Measurements from ENCODE around the gene TOMM40. TPM values are rescaled to one million over a fixed set of nuclear protein-coding genes. Genes with fewer than 3 reads are reported as not detected.

TOMM40 gene
- total RNA-seq, 1 donor from 2014 or later, result 107 TPM

DNA sequence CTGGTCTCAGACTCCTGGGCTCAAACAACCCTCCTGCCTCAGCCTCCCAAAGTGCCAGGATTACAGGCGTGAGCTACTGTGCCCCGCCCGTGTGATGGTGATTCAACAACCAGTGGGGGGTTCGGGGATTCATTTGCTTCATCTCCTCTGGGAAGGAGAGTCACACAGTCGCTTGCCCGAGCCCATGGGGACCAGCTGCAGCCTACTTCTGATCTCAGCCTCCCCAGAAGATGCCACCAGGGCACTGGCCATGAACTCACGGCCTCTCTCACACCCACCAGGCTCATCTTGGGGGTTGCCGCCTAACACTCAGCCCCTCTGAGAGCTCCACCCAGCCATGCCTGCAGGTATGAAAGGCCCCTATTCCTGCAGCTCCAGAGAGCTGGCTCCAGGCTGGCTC lies 6.8 kb downstream of the TOMM40 start:
- no peak for DNase-seq (ENCODE audit: low read depth)
- H2AFZ ChIP-seq (ENCODE audit: low read depth, low read length), result no peak overlapping the region
- H3K36me3 Mint-ChIP-seq (ENCODE audit: low read depth, unreplicated experiment), result peaks cover 27% of the 10 kb centered on the region

DNA sequence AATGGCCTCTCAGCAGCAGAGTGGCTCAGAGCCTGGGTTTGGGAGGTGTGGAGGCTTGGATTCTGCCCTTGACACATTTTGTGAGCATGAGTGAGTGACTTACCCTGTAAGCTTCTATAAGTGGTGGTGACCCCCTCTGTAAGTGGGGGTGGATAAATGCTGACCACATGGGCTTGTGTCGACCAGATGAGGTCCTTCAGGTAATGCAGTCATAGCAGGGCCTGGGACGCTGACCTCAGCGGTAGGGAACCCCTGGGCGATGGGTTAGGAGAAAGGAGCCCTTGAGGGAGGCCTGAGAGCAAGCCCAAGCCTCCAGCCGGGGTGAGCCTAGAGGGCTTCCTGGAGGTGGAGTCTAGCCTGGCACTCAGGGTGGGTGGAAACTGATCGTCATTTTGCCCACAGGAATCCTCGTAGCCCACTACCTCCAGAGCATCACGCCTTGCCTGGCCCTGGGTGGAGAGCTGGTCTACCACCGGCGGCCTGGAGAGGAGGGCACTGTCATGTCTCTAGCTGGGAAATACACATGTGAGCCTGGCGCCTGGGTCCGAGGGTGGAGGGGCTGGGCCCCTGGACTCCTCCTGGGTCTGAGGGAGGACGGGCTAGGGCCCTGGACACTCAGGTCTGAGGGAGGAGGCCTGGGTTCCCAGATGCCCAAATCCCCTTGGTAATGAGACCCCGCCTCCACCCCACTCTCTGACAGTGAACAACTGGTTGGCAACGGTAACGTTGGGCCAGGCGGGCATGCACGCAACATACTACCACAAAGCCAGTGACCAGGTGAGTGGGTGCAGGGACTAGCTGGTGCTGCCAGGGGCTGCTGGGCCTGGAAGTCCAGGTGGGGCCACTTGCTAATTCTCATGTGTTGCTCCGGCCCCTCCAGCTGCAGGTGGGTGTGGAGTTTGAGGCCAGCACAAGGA lies 9.5 kb downstream of the TOMM40 start:
- Mint-ChIP-seq H3K27ac (ENCODE audit: unreplicated experiment) (no peak overlapping the region), H3K4me1 (ENCODE audit: low read depth, unreplicated experiment) (no peaks in the 10 kb centered on the region), H3K4me3 (ENCODE audit: unreplicated experiment) (no peak overlapping the region), H3K27me3 (ENCODE audit: low read depth, unreplicated experiment) (no peaks in the 10 kb centered on the region), H3K9me3 (ENCODE audit: unreplicated experiment) (no peaks in the 10 kb centered on the region), H3K36me3 (ENCODE audit: low read depth, unreplicated experiment) (peaks cover 20% of the 10 kb centered on the region)
- Histone ChIP-seq H2AFZ (ENCODE audit: low read depth, low read length) (no peak overlapping the region), H3K4me1 (ENCODE audit: insufficient read depth, low read length) (no peaks in the 10 kb centered on the region), H3K79me2 (ENCODE audit: insufficient read depth, low read length) (peaks cover 17% of the 10 kb centered on the region), H3K27me3 (ENCODE audit: insufficient read depth, low read length) (peaks cover 4% of the 10 kb centered on the region), H3K4me3 (ENCODE audit: insufficient read depth, low read depth, low read length) (no peak overlapping the region), H3K9ac (ENCODE audit: low read length) (no peak overlapping the region), H3K36me3 (ENCODE audit: insufficient read depth, low read length) (peaks cover 16% of the 10 kb centered on the region), H3K27ac (ENCODE audit: low read depth, low read length) (no peak overlapping the region), H3K4me2 (ENCODE audit: low read length) (no peak overlapping the region), H4K20me1 (ENCODE audit: insufficient read depth, low read length) (peaks cover 42% of the 10 kb centered on the region), H3K9me3 (ENCODE audit: insufficient read depth, low read depth, low read length) (no peaks in the 10 kb centered on the region)
- FAIRE-seq (no peak), DNase-seq (ENCODE audit: low read depth) (no peak)
- TF ChIP-seq, protein P1, sequence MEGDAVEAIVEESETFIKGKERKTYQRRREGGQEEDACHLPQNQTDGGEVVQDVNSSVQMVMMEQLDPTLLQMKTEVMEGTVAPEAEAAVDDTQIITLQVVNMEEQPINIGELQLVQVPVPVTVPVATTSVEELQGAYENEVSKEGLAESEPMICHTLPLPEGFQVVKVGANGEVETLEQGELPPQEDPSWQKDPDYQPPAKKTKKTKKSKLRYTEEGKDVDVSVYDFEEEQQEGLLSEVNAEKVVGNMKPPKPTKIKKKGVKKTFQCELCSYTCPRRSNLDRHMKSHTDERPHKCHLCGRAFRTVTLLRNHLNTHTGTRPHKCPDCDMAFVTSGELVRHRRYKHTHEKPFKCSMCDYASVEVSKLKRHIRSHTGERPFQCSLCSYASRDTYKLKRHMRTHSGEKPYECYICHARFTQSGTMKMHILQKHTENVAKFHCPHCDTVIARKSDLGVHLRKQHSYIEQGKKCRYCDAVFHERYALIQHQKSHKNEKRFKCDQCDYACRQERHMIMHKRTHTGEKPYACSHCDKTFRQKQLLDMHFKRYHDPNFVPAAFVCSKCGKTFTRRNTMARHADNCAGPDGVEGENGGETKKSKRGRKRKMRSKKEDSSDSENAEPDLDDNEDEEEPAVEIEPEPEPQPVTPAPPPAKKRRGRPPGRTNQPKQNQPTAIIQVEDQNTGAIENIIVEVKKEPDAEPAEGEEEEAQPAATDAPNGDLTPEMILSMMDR (IDR thresholded peaks at IDR 0.05; ENCODE audit: insufficient read depth, low read depth, low read length), result no peak

More for the DNA sequence above, 6.8 kb downstream of the TOMM40 start:
- peaks cover 2% of the 10 kb centered on the region for H3K4me1 ChIP-seq (ENCODE audit: insufficient read depth, low read length)
- H3K4me2 ChIP-seq (ENCODE audit: low read length), result no peak overlapping the region
- H3K9me3 Mint-ChIP-seq (ENCODE audit: unreplicated experiment), result no peaks in the 10 kb centered on the region
- H3K9ac ChIP-seq (ENCODE audit: low read length), result no peak overlapping the region
- TF ChIP-seq, protein P1 (IDR thresholded peaks at IDR 0.05; ENCODE audit: insufficient read depth, low read depth, low read length), result no peak
- TF ChIP-seq EZH2 (IDR thresholded peaks at IDR 0.05; ENCODE audit: insufficient read depth, low read length), result no peak
- no peak overlapping the region for H3K27ac ChIP-seq (ENCODE audit: low read depth, low read length)
- H3K4me1 Mint-ChIP-seq (ENCODE audit: low read depth, unreplicated experiment), result peaks cover 9% of the 10 kb centered on the region
- peaks cover 54% of the 10 kb centered on the region for H4K20me1 ChIP-seq (ENCODE audit: insufficient read depth, low read length)
- H3K9me3 ChIP-seq (ENCODE audit: insufficient read depth, low read depth, low read length), result no peaks in the 10 kb centered on the region
- H3K36me3 ChIP-seq (ENCODE audit: insufficient read depth, low read length), result peaks cover 28% of the 10 kb centered on the region
- no peaks in the 10 kb centered on the region for H3K27me3 Mint-ChIP-seq (ENCODE audit: low read depth, unreplicated experiment)
- H3K4me3 ChIP-seq (ENCODE audit: insufficient read depth, low read depth, low read length), result no peak overlapping the region
- no peak overlapping the region for H3K4me3 Mint-ChIP-seq (ENCODE audit: unreplicated experiment)
- H3K79me2 ChIP-seq (ENCODE audit: insufficient read depth, low read length), result peaks cover 39% of the 10 kb centered on the region
- H3K27me3 ChIP-seq (ENCODE audit: insufficient read depth, low read length), result no peaks in the 10 kb centered on the region
- no peak overlapping the region for H3K27ac Mint-ChIP-seq (ENCODE audit: unreplicated experiment)
- no peak for FAIRE-seq

DNA sequence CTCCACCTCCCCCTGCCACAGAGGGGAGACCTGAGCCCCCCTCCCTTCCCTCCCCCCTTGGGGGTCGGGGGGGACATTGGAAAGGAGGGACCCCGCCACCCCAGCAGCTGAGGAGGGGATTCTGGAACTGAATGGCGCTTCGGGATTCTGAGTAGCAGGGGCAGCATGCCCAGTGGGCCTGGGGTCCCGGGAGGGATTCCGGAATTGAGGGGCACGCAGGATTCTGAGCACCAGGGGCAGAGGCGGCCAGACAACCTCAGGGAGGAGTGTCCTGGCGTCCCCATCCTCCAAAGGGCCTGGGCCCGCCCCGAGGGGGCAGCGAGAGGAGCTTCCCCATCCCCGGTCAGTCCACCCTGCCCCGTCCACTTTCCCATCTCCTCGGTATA lies 12.2 kb downstream of the TOMM40 start:
- no peaks in the 10 kb centered on the region for H3K9me3 ChIP-seq (ENCODE audit: insufficient read depth, low read depth, low read length)
- no peak overlapping the region for H3K4me3 ChIP-seq (ENCODE audit: insufficient read depth, low read depth, low read length)
- Mint-ChIP-seq H3K9me3 (ENCODE audit: unreplicated experiment) (no peaks in the 10 kb centered on the region), H3K27me3 (ENCODE audit: low read depth, unreplicated experiment) (no peaks in the 10 kb centered on the region), H3K4me3 (ENCODE audit: unreplicated experiment) (no peak overlapping the region), H3K4me1 (ENCODE audit: low read depth, unreplicated experiment) (peaks cover 9% of the 10 kb centered on the region), H3K27ac (ENCODE audit: unreplicated experiment) (no peak overlapping the region), H3K36me3 (ENCODE audit: low read depth, unreplicated experiment) (peaks cover 12% of the 10 kb centered on the region)
- peaks cover 24% of the 10 kb centered on the region for H4K20me1 ChIP-seq (ENCODE audit: insufficient read depth, low read length)
- no peaks in the 10 kb centered on the region for H3K4me1 ChIP-seq (ENCODE audit: insufficient read depth, low read length)
- H2AFZ ChIP-seq (ENCODE audit: low read depth, low read length), result no peak overlapping the region
- TF ChIP-seq, protein P1 (IDR thresholded peaks at IDR 0.05; ENCODE audit: insufficient read depth, low read depth, low read length), result no peak
- TF ChIP-seq EZH2 (IDR thresholded peaks at IDR 0.05; ENCODE audit: insufficient read depth, low read length), result no peak
- DNase-seq (ENCODE audit: low read depth), result no peak
- H3K4me2 ChIP-seq (ENCODE audit: low read length), result no peak overlapping the region
- H3K27ac ChIP-seq (ENCODE audit: low read depth, low read length), result no peak overlapping the region
- FAIRE-seq, result no peak
- no peaks in the 10 kb centered on the region for H3K79me2 ChIP-seq (ENCODE audit: insufficient read depth, low read length)
- peaks cover 4% of the 10 kb centered on the region for H3K27me3 ChIP-seq (ENCODE audit: insufficient read depth, low read length)
- H3K36me3 ChIP-seq (ENCODE audit: insufficient read depth, low read length), result peaks cover 9% of the 10 kb centered on the region
- H3K9ac ChIP-seq (ENCODE audit: low read length), result no peak overlapping the region

Data from astrocyte (in vitro differentiated cells and primary cell).